22Rv1 (cell line): Measurements from ENCODE around the gene RPS14.
"Not testable (repeated sequence)": the region's sequence is repeated elsewhere in the genome, so short reads cannot be mapped to it uniquely, and the experiment has no call there.

Source experiments
- H3K27ac ChIP-seq: fragments of 450-650 bp; 2 replicates; pipeline ENCODE4 v1.5.1; 2017
- ZFX ChIP-seq: fragments of 450-650 bp; IDR thresholded peaks from 2 replicates; pipeline ENCODE4 v1.6.1; 2017; ENCODE audit warnings: antibody characterized with exemption, borderline replicate concordance
- TF ChIP-seq, protein P1 (sequence below): fragments of 450-650 bp; IDR thresholded peaks from 2 replicates; pipeline ENCODE4 v1.5.1; 2017; ENCODE audit warnings: mild to moderate bottlenecking

Gene RPS14

DNA sequence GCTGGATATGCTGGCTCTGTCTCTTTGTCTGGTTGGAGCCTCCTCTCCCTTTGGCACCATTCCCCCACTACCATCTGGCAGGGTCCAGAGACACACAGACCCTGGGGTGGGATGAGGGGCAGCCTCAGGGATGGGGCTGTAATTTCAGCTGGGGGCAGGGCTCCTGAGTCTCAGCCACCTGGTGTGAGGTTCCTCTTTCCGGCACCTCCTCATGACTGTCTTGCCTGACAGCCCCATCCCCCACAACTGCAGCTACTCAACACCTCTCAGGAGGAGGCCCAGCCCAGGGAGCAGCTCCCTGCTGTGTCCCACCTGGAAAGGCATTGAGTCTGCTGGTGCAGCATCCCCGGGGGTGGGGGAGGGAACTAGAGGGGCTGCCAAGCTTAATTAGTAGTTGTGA is 11.7 kb upstream of the RPS14 start:
- no peak overlapping the region for H3K27ac ChIP-seq
- no peak for TF ChIP-seq ZFX
- TF ChIP-seq, protein P1, sequence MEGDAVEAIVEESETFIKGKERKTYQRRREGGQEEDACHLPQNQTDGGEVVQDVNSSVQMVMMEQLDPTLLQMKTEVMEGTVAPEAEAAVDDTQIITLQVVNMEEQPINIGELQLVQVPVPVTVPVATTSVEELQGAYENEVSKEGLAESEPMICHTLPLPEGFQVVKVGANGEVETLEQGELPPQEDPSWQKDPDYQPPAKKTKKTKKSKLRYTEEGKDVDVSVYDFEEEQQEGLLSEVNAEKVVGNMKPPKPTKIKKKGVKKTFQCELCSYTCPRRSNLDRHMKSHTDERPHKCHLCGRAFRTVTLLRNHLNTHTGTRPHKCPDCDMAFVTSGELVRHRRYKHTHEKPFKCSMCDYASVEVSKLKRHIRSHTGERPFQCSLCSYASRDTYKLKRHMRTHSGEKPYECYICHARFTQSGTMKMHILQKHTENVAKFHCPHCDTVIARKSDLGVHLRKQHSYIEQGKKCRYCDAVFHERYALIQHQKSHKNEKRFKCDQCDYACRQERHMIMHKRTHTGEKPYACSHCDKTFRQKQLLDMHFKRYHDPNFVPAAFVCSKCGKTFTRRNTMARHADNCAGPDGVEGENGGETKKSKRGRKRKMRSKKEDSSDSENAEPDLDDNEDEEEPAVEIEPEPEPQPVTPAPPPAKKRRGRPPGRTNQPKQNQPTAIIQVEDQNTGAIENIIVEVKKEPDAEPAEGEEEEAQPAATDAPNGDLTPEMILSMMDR, result no peak

DNA sequence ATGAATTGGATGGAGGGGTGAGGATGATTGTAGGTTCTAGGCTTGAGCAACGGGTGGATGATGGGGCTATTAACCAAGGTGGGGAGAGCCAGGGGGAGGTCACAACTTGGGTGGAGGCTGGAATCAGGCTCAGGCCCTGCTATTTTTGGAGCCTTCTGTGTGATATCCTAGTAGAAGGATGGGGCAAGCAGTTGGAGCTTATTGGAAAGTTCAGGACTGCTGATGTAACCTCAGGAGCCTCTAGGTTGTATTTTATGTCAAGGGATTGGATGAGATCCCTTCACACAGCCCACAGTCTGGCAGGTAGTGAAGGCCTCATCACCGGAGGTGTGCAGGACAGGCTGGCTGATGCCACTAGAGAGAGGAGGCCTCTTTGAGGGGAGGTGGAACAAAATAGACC is 11.2 kb upstream of the RPS14 start:
- TF ChIP-seq, protein P1, result no peak
- no peak for TF ChIP-seq ZFX
- H3K27ac ChIP-seq, result no peak overlapping the region

DNA sequence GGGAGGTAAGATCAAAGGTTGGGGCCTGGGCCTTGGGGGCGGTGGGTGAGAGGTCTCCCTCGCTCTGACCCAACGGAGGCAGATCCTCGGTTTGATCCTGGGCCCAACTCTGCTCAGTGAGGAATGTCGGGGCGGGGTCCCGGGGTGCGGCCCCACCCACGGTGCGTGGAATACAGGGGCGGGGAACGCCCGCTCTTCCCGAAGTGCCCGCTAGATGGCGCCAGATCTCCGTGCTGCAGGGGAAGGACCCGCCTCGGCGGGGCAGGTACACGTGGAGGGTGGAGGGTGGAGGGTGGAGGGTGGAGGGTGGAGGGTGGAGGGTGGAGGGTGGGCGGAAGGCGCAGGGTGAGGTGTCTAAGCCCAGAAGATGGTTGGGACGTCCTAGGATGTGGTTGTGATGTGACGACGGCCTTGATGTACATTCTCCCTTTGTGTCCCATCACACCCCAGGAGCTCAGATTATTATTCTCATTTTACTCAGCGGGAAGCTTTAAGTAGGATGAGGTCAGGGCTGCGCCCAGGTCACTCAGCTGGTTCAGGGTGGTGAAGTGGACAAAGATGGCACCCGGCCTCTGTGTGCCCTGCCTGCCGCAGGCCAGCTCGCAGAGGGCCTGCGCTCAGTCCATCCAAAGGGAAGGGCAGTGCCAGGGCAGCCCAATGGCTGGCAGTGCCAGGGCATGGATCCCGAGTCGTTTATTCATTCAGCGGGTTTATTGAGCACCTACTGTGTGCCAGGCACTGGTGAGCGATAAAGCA is 9.4 kb upstream of the RPS14 start:
- H3K27ac ChIP-seq, result no peak overlapping the region
- TF ChIP-seq ZFX, result no peak
- TF ChIP-seq, protein P1, result peak; percentile 80

DNA sequence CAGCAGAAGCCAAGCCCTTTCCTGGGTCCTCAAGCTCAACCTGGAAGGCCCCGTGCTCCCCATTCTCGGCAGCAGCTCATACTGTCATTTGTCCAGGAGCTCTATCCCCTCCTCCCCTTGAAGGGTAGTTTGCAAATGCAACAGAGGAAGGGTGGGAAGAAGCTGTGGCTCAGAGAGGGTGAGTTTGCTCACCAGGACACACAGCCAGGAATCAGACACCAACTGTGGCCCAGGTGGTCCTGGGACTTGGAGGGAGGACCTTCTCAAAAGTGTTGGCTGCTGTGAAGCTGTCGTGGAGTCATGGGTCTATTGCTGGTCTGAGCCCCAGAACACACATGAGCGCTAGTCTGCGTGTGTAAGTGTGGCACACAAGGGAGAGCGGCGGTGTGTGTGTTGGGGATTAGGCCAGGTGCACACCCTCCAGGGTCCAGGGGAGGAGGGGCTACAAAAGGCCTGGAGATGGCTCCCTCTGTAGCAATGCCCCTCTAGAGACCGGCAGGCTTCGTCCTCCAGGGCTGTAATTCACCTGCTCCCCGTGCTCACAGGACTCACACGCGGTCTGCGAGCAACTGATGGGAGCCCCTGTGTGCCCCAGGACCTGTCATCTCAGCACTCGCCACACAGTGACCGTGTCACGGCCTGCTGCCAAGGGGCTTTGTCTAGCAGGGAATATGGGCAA is 8.2 kb upstream of the RPS14 start:
- no peak overlapping the region for H3K27ac ChIP-seq
- TF ChIP-seq, protein P1, result no peak
- no peak for TF ChIP-seq ZFX

DNA sequence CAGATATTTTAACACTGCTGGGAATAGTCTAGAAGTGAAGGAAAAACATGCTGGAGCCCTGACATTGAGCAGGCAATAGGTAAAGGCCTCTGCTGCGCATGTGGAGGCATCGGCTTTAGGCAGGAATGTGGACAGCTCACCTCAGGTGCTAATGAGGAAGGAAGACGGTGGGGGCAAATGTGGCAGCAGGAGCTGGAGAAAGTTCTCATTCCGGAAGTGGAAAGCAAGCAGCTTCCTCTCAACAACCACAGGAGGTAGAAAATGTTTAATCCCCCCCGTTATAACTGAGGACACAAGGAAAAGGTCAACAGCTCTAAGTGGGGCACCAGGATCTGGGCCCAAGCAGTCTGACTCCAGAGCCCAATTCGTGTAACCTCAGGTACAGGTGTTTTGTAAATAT is 7.6 kb upstream of the RPS14 start:
- TF ChIP-seq, protein P1, result no peak
- no peak for TF ChIP-seq ZFX
- no peak overlapping the region for H3K27ac ChIP-seq

DNA sequence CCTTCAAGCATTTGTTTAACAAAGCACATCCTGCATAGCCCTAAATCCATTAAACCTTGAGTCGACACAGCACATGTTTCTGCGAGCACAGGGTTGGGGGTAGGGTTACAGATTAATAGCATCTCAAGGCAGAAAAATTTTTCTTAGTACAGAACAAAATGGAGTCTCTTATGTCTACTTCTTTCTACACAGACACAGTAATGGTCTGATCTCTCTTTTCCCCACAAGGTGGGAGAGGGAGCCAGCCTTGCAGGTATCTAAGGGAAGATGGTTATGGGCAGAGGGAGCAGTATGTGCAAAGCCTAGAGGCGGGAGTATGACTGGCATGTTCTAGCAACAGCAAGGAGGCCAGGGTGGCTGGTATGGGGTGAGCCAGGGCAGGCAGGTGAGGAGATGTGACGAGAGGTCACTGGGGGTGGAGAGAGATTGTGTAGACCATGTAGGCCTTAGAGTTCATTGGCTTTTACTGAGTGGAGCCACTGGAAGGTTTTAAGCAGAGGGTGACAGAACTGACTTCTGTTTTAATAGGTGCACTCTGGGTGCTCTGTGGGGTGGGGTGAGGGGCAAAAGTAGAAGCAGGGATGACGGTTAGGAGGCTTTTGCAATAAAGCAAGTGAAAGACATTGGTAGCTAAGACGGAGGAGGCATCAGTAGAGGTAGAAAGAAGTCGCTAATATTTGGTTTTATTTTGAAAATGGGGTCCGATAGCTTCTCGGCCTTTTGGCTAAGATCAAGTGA is 5.1 kb upstream of the RPS14 start:
- TF ChIP-seq ZFX, result no peak
- H3K27ac ChIP-seq, result no peak overlapping the region

DNA sequence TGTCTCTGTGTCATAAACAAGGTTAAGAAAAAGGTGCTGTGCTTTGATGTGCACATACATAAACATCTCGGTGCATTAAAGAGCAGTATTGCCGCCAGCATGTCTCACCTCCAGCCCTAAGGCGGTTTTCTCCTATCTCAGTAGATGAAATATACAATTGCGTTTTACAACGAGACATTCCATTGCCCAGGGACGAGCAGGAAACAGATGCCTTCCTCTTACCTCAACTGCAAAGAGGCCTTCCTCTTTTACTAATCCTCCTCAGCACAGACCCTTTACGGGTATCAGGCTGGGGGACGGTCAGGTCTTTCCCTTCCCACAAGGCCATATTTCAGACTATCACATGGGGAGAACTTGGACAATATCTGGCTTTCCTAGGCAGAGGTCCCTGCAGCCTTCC is 4.5 kb upstream of the RPS14 start:
- H3K27ac ChIP-seq, result not testable (repeated sequence)

DNA sequence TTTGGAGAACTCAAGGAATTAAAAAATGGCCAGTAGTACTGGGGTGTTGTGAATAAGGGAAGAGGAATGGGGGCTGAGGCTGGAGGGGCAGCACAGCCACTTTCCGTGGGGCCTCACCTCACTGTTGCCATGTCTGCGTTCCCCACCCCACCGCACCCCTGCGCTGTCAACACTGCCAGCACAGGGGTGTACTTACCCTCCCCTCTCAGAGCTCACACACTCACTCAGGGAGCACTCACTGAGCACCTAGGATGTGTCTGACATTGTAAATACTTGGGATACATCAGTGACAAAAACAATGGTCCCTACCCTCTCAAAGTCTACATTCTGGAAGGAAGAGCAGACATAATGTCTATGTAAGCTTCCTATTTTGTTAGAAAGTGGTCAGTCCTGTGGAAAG is 3.4 kb upstream of the RPS14 start:
- no peak overlapping the region for H3K27ac ChIP-seq
- TF ChIP-seq ZFX, result no peak
- TF ChIP-seq, protein P1, result no peak
